Mucosa of stomach (tissue), 1 donor: Measurements from ENCODE around the gene NTM.

Source experiments
- H3K27me3 ChIP-seq: one replicate; pipeline ENCODE4 v1.7.0; 2013; ENCODE audit warnings: mild to moderate bottlenecking, low read length; ENCODE audit not compliant: control insufficient read depth, insufficient read depth
- H3K36me3 ChIP-seq: one replicate; pipeline ENCODE4 v1.7.0; 2013; ENCODE audit warnings: low read length; ENCODE audit not compliant: control insufficient read depth, insufficient read depth
- H3K4me1 ChIP-seq: one replicate; pipeline ENCODE4 v1.7.0; 2013; ENCODE audit warnings: mild to moderate bottlenecking, low read length; ENCODE audit not compliant: control insufficient read depth, insufficient read depth
- H3K4me3 ChIP-seq: one replicate; pipeline ENCODE4 v1.7.0; 2013; ENCODE audit warnings: low read length
- H3K9ac ChIP-seq: one replicate; pipeline ENCODE4 v1.7.0; 2013; ENCODE audit warnings: mild to moderate bottlenecking, low read length, moderate library complexity
- H3K9me3 ChIP-seq: one replicate; pipeline ENCODE4 v1.7.0; 2013; ENCODE audit warnings: mild to moderate bottlenecking, low read length, moderate library complexity; ENCODE audit not compliant: control insufficient read depth
- donor health status: Pancreatic carcinoma.

NTM gene

DNA sequence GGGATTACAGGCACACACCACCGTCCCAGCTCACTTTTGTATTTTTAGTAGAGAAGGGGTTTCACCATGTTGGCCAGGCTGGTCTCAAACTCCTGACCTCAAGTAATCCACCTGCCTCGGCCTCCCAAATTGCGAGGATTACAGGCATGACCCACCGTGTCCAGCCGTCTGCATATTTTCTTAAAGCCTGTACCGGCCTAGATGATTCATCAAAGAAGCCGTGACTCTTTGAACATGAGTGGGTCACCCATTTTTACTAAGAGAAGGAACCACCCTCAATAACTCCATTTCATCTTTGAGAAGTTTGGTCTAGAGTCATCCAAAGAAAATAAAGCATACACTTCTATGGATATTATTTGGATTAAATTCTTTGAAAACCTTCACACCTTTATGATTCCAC is 388.3 kb downstream of the NTM start:
- no peaks in the 10 kb centered on the region for H3K36me3 ChIP-seq
- H3K9ac ChIP-seq = no peak overlapping the region
- no peaks in the 10 kb centered on the region for H3K27me3 ChIP-seq
- no peak overlapping the region for H3K4me3 ChIP-seq
- H3K9me3 ChIP-seq = no peaks in the 10 kb centered on the region
- no peaks in the 10 kb centered on the region for H3K4me1 ChIP-seq

DNA sequence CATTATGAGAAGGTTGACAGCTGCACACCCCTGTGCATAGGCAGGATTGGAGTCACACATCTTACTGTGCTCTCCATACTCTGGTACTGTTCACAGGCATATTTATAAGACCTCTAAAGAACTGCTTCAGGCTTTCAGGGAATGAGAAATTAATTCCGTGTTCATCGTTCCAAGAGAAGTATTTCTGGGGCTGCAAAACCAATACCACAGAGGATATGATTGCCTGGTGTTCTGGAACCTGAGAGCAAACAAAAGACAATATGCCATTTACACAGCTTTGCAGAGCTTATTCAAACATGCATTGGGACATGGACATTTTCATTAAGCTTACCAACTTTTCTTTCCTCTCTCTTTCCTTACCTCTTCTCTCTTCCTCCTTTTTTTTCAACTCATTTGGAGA is 388.7 kb downstream of the NTM start:
- no peaks in the 10 kb centered on the region for H3K4me1 ChIP-seq
- no peaks in the 10 kb centered on the region for H3K27me3 ChIP-seq
- H3K4me3 ChIP-seq = no peak overlapping the region
- H3K9ac ChIP-seq = no peak overlapping the region
- H3K36me3 ChIP-seq = no peaks in the 10 kb centered on the region
- H3K9me3 ChIP-seq = no peaks in the 10 kb centered on the region

DNA sequence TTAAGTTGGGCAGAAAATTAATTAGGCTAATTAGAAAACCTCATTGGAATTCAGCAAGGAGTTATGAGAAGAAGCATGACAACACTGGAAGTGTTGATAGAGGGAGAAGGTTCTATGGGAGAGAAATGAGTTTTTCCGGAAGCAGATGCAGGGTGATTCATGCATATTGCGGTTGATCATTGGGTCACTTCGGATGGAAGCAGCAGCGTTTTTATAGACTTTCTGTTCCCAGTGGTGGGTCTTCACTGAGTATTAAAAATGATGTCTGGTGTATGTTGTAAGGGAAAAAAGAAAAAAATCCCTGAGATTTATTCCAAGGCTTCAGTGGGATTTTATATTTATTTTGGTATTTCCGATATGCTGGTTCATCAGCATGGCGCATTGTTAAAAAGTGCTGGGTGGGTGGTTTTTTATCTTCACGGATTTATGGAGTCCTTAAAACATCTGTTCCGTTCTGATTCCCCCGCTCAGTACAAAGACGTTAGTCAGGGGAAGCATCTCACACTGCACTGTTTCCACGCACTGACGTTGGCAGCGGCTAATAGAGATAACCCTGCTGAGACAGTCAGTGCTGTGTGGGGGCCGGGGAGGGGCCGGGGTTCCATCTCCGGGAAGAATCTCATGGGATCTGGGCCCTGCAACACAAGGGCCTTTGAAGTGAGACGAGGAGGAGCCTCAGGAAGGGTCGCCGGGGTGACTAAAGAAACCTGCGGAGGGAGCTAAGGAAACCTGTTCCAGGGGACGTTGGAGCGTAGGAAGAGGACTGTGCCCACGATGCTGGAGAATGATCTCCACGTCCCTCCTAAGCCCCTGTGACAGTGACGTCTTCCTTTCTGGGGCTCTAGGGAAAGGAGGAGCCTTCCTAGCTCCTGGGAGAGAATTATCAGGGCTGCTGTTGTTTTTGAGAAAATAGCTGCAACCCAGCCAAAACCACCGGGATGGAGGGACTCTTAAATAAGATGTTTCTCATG is 390.0 kb downstream of the NTM start:
- Histone ChIP-seq H3K36me3 (no peaks in the 10 kb centered on the region), H3K4me1 (no peaks in the 10 kb centered on the region), H3K9ac (no peak overlapping the region), H3K4me3 (no peak overlapping the region), H3K9me3 (no peaks in the 10 kb centered on the region), H3K27me3 (no peaks in the 10 kb centered on the region)

DNA sequence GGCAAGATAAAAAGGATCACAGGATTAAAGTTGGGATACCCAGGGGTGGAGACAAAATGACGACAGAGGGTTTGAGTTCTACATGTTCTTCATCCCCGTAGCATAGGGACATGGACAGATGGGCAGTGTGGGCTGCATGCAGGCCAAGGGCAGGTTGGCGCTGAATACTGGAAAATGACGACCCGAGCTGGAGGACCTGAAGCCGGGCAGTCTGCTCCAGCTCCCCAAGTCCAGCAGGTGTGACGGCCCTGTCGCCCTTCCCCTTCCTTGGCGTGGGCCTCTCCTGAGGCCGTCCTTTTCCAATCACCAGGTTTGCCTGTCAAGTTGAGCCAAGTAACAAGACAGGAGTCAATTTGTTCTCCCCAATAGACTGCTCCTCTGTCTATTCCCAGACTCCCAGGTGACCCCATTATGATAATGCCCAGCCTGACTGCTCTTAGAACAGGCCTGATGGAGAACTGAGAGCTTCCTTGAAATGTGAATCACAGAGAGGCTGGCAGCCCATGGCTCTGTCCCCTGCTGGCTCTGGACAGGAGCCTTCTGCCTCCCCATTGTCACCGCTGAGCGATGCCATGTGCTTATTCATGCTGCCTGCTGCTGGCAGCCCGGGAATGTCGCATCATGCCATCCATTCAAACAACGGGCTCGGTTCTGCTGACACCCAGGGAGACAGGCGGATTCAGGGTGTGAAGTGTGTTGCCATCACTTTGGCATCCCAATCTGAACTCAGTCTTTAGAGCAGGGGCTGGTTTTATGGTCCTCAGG is 392.1 kb downstream of the NTM start:
- H3K9ac ChIP-seq = no peak overlapping the region
- no peaks in the 10 kb centered on the region for H3K4me1 ChIP-seq
- H3K36me3 ChIP-seq = no peaks in the 10 kb centered on the region
- no peaks in the 10 kb centered on the region for H3K27me3 ChIP-seq
- H3K4me3 ChIP-seq = no peak overlapping the region
- H3K9me3 ChIP-seq = no peaks in the 10 kb centered on the region

DNA sequence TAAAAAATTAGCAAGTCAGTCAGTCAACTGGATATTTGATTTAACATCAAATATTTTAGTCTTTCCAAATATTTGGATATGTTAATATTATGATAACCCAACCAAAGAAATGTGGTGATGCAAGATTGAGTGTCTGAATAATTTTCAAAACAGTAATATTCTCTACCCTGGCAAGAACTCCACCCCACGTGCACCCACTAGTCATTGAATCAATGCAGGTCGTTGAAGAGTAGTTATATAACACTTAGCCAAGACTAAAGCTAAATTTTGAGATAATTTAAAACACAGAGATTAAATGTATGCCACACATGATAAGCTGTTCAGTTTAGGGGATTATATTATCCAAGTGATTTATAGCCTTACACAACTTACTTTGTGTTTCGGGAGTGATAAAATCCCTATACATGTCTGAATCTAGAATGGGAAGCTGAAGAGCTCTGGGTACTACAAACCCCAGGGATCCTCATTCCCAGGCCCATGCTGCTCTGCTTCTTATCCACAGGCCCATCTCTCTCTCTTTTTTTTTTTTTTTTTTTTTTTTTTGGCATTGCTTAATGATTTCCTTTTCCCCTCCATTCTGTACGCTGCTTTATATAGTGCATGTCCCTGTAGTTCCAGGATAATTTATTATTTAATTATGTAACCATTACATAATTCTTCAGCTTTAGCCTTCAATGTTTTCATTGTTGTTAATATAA is 392.9 kb downstream of the NTM start:
- Histone ChIP-seq H3K9ac (no peak overlapping the region), H3K4me3 (no peak overlapping the region), H3K4me1 (no peaks in the 10 kb centered on the region), H3K27me3 (no peaks in the 10 kb centered on the region), H3K9me3 (no peaks in the 10 kb centered on the region), H3K36me3 (no peaks in the 10 kb centered on the region)

DNA sequence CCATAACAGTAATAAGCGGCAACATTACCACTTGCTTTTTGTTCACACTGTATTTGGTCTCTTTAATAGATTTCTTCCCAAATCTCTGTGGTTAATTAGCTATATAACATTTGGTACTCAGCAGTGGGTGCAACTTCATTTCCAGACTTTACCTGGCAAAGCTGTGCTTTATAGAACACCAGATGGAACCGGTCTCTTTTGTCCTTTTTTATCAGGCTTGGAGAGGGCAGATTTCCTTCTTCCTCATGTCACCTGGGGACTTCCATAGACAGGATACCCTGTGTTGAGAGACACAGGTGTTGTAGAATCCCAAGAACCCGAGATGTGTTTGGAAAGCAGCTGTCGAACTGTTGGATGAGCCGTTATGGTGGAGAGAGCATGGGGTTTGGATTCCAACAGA is 393.7 kb downstream of the NTM start:
- Histone ChIP-seq H3K36me3 (no peaks in the 10 kb centered on the region), H3K27me3 (no peaks in the 10 kb centered on the region), H3K9me3 (no peaks in the 10 kb centered on the region), H3K9ac (no peak overlapping the region), H3K4me3 (no peak overlapping the region), H3K4me1 (no peaks in the 10 kb centered on the region)

DNA sequence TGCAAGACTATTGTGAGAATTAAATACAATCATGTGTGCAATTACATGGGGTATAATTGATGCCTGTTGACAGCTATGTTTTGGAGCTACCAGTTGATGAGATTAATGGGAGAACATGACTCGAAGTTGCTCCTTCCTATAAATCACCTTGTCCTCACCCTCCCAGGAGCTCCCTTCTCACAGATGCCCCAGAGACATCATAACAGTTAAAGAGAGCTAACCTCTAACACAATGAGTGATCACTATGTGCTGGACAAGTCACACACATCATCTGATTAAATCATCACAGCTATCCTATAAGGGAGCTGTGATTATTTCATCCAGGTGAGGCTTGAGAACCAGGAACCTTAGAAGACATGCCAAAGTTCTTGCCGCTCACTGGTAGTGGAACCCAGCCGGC is 394.2 kb downstream of the NTM start:
- Histone ChIP-seq H3K36me3 (no peaks in the 10 kb centered on the region), H3K9ac (no peak overlapping the region), H3K4me1 (no peaks in the 10 kb centered on the region), H3K27me3 (no peaks in the 10 kb centered on the region), H3K4me3 (no peak overlapping the region), H3K9me3 (no peaks in the 10 kb centered on the region)

DNA sequence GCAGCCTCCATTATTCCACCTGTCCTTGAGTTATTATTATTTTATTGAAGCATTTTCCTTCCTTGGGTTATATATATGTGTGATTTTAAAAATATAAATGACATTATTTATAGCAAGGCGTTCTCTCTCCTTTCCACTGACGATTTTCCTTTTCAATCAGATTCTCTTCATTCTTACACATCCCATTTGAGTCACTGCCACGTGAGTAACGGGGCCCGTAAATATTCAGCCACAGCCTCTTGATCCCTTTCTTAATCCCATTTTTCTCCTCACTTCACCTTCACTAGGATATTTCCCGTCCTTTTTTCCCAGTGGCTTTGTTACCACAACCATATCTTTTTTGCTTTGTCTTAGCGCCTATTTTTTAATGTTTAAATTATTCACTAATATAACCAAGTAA is 396.2 kb downstream of the NTM start:
- H3K4me3 ChIP-seq = no peak overlapping the region
- H3K36me3 ChIP-seq = no peaks in the 10 kb centered on the region
- H3K27me3 ChIP-seq = no peaks in the 10 kb centered on the region
- no peaks in the 10 kb centered on the region for H3K4me1 ChIP-seq
- no peaks in the 10 kb centered on the region for H3K9me3 ChIP-seq
- no peak overlapping the region for H3K9ac ChIP-seq

DNA sequence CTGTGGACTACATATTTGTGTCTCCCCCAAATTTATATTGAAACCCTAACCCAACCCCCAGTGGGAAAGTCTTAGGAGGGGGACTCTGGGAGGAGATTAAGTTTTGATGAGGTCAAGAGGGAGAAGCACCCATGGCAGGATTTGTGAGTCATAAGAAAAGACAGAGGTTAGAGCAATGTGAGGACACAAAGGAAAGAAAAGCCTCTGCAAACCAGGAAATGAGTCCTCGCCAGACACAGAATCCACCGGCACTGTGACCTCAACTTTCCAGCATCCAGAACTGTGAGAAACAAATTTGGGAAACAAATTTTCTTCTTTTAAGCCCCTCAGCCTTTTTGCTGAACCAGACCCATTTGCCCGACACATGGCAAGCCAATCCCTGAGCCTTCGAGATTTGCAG is 397.0 kb downstream of the NTM start:
- no peaks in the 10 kb centered on the region for H3K36me3 ChIP-seq
- H3K9ac ChIP-seq = no peak overlapping the region
- no peaks in the 10 kb centered on the region for H3K9me3 ChIP-seq
- no peaks in the 10 kb centered on the region for H3K4me1 ChIP-seq
- H3K4me3 ChIP-seq = no peak overlapping the region
- no peaks in the 10 kb centered on the region for H3K27me3 ChIP-seq

DNA sequence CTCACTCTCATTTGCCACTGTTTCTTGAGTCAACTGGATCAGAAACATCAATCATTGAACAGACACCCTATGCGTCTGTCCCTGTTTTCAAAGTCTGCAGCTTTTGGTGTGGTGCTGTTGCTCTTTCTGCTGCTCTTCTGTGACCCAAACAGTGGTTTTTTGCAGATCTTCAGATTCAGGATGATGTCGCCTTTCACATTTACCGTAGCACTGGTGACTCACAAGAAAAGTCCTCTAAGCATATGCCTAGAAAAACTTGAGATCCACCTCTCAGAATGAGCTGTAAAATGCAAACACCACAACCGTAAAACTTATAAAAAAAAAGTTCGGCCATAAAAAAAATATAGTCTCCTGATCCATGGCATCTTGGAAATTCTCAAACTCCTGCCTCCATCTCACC is 400.4 kb downstream of the NTM start:
- H3K9ac ChIP-seq = no peak overlapping the region
- no peaks in the 10 kb centered on the region for H3K9me3 ChIP-seq
- H3K4me3 ChIP-seq = no peak overlapping the region
- no peaks in the 10 kb centered on the region for H3K36me3 ChIP-seq
- no peaks in the 10 kb centered on the region for H3K27me3 ChIP-seq
- no peaks in the 10 kb centered on the region for H3K4me1 ChIP-seq

DNA sequence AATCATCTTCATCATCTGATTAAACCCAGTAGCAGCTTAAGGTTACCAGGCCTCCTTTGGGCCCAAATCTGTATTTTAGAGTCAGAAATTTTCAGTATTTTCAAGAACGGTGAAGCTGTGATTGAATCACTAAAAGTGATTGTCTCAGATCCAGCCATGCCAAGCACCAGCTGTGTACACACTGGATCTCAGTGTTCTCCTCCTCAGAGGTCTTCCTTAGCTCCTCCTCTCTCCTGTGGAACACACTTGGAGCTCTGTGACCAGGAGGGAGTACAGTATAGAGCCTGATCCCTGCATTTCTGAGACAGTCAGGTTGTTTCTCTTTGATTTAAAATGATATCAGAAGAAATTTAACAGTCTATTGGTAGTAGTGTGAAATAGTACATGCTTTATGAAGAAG is 401.1 kb downstream of the NTM start:
- Histone ChIP-seq H3K36me3 (no peaks in the 10 kb centered on the region), H3K9ac (no peak overlapping the region), H3K27me3 (no peaks in the 10 kb centered on the region), H3K4me1 (no peaks in the 10 kb centered on the region), H3K4me3 (no peak overlapping the region), H3K9me3 (no peaks in the 10 kb centered on the region)

DNA sequence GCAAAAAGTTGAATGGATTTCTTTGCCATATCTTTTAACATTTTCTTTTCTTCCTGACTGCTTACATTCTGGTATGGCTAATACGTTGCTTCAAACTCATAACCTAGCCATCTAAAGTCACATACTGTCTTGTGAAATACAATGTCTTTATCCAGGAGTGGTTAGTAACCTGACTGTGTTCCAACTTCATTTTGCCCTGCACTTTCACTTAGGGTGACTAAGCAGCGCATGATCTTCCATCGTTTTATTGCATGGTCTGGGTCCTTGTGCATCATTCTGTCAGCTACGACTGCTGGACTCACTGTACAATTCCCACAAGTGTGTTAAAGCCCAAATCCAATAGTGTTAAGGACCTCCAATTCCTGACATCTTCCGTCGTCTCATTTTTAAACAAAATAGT is 403.2 kb downstream of the NTM start:
- Histone ChIP-seq H3K4me1 (no peaks in the 10 kb centered on the region), H3K36me3 (no peaks in the 10 kb centered on the region), H3K9ac (no peak overlapping the region), H3K27me3 (no peaks in the 10 kb centered on the region), H3K4me3 (no peak overlapping the region), H3K9me3 (no peaks in the 10 kb centered on the region)
